RWPE2 (cell line): ENCODE results near the gene KIF11.

Experiments
- ATAC-seq: fragments of 200-7000 bp; cut with Tn5 transposase; 3 replicates; pipeline ENCODE4 v1.9.1; 2021; ENCODE audit warnings: low read depth
- DNase-seq: peaks from one replicate; pipeline ENCODE4 v3.0.0-alpha.2; 2020; ENCODE audit warnings: low spot score
- H3K27ac ChIP-seq: fragments of 450-650 bp; 2 replicates; pipeline ENCODE4 v1.5.1; 2017; ENCODE audit warnings: mild to moderate bottlenecking; ENCODE audit not compliant: poor library complexity, severe bottlenecking
- H3K27me3 ChIP-seq: fragments of 250-450 bp; sonication (Bioruptor Pico); 2 replicates; pipeline ENCODE4 v1.5.1; 2021; ENCODE audit warnings: mild to moderate bottlenecking, moderate library complexity; ENCODE audit not compliant: insufficient read depth, poor library complexity, severe bottlenecking
- H3K36me3 ChIP-seq: fragments of 250-450 bp; sonication (Bioruptor Pico); 2 replicates; pipeline ENCODE4 v1.5.1; 2020; ENCODE audit warnings: low read depth, mild to moderate bottlenecking, moderate library complexity
- H3K4me1 ChIP-seq: fragments of 250-450 bp; sonication (Bioruptor Pico); 2 replicates; pipeline ENCODE4 v1.5.1; 2021; ENCODE audit warnings: mild to moderate bottlenecking, moderate library complexity; ENCODE audit not compliant: insufficient read depth, poor library complexity, severe bottlenecking
- H3K4me3 ChIP-seq: fragments of 250-450 bp; sonication (Bioruptor Pico); 2 replicates; pipeline ENCODE4 v1.5.1; 2021; ENCODE audit warnings: mild to moderate bottlenecking, moderate library complexity; ENCODE audit not compliant: severe bottlenecking
- H3K9me3 ChIP-seq: fragments of 250-450 bp; sonication (Bioruptor Pico); 2 replicates; pipeline ENCODE4 v1.5.1; 2021; ENCODE audit warnings: mild to moderate bottlenecking, moderate library complexity; ENCODE audit not compliant: severe bottlenecking
- TF ChIP-seq, protein P1 (sequence below): fragments of 450-650 bp; IDR thresholded peaks from one replicate; pipeline ENCODE4 v1.5.1; 2017; ENCODE audit warnings: mild to moderate bottlenecking, moderate library complexity; ENCODE audit not compliant: poor library complexity, severe bottlenecking

KIF11 gene

DNA sequence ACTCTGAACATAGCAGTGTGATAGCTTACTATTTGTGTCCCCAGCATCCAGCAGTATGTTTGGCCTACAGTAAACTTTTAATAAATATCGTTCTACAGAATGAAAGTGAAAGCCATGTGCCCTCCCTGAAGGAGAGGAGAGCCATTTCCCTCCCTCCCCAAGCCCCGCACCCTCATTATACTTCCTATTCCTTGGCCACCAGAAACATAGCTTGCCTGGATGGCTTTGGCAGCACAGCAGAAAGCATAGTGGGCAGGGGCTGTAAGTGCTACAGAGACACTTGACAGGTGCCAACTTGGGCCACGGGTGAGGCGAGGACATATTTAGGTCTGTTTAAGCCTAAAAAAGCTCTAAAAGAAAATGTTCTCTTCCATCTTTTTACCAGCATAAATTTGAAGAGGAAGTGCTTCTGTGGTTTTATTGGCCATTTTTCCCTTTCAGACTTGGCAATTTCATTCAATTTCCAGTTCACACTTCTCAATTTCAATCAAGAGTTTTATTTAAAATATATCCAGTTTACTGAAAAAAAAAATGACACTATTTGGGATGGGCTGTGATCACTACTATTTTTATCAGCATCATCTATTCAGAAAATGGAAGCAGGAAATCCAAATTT, 109.5 kb downstream of the KIF11 start:
- no peak overlapping the region for H3K27ac ChIP-seq
- no peak for ATAC-seq
- no peaks in the 10 kb centered on the region for H3K36me3 ChIP-seq
- no peak for DNase-seq
- TF ChIP-seq, protein P1, sequence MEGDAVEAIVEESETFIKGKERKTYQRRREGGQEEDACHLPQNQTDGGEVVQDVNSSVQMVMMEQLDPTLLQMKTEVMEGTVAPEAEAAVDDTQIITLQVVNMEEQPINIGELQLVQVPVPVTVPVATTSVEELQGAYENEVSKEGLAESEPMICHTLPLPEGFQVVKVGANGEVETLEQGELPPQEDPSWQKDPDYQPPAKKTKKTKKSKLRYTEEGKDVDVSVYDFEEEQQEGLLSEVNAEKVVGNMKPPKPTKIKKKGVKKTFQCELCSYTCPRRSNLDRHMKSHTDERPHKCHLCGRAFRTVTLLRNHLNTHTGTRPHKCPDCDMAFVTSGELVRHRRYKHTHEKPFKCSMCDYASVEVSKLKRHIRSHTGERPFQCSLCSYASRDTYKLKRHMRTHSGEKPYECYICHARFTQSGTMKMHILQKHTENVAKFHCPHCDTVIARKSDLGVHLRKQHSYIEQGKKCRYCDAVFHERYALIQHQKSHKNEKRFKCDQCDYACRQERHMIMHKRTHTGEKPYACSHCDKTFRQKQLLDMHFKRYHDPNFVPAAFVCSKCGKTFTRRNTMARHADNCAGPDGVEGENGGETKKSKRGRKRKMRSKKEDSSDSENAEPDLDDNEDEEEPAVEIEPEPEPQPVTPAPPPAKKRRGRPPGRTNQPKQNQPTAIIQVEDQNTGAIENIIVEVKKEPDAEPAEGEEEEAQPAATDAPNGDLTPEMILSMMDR = no peak
- H3K4me3 ChIP-seq = no peak overlapping the region
- peaks cover 4% of the 10 kb centered on the region for H3K4me1 ChIP-seq
- no peaks in the 10 kb centered on the region for H3K27me3 ChIP-seq
- no peaks in the 10 kb centered on the region for H3K9me3 ChIP-seq
